OCI-M1 (cell line): ENCODE results near the gene MRPL51.
"Not testable (repeated sequence)": the region's sequence is repeated elsewhere in the genome, so short reads cannot be mapped to it uniquely, and the experiment has no call there.

Experiments
- DNase-seq: peaks from one replicate; lab custom pipeline; 2025; lab: John Stamatoyannopoulos, UW

Gene MRPL51

DNA sequence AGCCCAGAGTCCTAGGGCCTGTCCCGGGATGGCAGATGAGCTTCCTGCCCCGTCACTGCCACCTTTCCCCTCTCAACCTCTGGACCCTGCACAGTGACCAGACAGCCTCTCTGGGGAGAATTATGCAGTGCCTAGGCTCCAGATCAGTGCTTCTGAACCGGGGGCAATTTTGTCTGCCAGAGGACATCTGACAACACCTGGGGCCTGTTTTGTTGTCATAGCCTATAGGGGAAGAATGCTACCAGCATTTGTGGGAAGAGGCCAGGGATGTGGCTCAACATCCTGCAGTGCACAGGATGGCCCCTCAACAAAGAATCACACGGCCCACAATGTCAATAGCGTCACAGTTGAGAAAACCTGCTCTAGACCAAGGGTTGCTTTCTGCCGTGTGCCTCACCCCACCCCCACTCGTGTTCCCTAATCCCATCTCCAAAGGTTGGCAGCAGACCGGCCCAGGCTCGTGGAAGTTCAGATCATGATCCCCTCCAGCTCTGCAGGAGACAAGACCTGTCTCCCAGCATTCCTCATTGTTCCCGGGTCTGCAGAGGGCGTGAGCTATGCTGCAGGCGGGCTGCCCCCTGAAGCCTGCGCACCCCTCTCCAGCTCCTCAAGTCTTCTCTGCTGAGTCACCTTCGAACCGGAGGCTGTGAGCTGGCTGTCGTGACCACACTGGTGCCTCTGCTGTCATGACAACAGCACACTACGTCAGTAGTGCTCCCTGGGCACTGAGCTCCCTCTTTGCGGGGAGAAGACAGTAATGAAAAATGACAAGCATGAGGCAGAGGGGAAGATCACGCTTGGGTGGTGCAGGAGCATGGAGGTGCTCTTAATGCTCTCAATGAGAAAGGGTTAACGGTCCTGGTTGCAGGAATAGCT lies 39.2 kb upstream of the MRPL51 start:
- peak; percentile 96 for DNase-seq

DNA sequence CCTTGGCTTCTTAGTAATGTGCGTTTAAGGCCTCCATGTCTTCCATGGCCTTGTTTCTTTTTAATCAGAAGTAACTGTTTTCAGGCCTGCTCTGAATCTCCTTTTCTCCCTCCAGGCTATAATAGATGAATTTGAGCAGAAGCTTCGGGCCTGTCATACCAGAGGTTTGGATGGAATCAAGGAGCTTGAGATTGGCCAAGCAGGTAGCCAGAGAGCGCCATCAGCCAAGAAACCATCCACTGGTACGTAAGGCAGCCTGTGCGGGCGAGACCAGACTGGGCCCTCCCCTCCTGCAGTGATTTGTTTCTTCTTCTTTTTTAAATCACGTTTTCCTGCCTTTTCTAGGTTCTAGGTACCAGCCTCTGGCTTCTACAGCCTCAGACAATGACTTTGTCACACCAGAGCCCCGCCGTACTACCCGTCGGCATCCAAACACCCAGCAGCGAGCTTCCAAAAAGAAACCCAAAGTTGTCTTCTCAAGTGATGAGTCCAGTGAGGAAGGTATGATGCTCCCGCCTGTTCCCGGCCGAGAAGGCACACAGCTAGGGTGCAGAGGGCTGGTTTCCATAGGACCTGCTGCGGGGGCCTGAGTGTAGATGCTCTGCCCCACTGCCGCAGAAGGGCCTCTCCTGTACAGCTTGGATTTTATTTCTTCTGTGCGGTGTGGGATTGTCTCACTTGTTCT lies 37.7 kb upstream of the MRPL51 start:
- no peak for DNase-seq

DNA sequence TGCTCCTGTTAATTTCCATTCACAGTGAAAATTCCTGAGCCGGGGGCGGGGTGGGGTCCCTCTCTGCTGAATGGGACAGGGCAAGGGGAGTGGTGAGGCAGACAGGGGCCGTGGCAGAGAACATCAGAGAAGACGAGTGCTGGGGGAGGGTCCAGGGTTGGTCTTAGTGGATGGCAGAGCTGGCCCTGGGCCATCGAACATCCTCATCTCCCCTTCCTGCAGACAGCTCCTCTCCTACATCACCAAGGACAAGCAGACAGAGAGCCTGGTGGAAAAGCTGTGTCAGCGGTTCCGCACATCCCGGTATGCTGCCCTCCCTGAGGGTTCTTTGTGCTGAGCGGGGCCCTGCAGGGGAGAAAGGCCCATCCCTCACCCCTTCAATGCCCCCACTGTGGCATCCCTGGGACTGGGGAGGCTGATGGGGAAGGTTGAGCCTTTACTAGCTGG lies 36.3 kb upstream of the MRPL51 start:
- DNase-seq, result no peak

DNA sequence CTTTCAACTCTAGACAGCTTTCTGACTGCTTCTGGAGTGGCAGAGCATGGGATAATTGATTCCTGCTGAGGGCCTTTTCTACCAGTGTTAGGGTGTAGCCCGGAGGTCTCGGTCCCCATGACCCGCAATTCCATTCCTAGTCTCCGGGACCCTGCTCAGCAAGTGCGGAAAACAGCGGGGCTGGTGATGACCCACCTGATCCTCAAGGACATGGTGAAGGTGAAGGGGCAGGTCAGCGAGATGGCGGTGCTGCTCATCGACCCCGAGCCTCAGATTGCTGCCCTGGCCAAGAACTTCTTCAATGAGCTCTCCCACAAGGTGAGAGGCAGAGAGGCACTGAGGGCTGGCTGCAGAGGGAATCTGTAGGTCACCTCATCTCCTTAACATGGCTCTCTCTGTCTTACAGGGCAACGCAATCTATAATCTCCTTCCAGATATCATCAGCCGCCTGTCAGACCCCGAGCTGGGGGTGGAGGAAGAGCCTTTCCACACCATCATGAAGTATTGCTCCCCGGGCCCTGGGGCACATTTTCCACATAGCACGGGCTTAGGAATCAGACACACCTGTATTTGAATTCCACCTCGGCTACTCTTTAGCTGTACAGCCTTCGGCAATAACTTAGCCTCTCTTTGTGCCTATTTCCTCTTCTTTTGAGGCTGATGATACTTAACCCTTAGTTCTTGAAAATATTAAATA lies 35.6 kb upstream of the MRPL51 start:
- no peak for DNase-seq

DNA sequence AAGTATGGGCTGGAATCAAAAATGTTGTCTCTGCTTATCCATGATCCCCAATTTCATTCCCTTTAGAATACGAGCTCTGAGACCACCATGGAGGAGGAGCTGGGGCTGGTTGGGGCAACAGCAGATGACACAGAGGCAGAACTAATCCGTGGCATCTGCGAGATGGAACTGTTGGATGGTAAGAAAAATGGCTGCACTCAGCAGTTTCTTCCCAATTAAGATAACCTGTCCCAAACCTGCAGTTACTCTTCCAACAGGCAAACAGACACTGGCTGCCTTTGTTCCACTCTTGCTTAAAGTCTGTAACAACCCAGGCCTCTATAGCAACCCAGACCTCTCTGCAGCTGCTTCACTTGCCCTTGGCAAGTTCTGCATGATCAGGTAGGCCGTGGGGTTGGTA lies 34.6 kb upstream of the MRPL51 start:
- no peak for DNase-seq

DNA sequence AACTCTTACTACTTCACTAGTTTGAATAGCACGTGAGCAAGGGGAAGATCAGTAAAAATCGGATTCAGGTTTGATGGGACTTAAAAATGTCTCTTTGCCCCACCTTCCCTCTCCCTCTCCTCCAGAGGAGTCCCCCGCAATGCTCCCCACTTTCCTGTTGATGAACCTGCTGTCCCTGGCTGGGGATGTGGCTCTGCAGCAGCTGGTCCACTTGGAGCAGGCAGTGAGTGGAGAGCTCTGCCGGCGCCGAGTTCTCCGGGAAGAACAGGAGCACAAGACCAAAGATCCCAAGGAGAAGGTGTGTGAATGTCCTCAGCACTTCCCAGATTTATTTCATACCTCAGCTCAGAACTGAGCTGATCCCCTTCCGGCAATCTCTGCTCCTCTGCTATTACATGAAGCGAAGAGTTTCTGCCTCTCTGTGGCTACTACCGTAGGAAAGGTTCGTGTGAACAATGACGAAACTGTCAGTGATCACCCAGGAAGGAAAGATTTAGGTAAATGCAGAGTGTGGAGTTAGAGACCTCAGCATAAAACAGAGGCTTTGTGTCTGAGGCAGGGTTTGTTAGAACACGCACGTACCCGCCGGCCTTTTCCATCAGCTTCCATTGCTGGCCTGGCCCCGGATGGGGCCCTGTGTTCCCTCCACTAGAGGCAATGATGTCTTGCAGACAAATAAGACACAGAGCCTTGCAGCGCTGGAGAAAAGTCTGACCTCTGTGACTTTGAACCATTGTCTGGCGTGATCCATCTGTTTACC lies 33.9 kb upstream of the MRPL51 start:
- no peak for DNase-seq

DNA sequence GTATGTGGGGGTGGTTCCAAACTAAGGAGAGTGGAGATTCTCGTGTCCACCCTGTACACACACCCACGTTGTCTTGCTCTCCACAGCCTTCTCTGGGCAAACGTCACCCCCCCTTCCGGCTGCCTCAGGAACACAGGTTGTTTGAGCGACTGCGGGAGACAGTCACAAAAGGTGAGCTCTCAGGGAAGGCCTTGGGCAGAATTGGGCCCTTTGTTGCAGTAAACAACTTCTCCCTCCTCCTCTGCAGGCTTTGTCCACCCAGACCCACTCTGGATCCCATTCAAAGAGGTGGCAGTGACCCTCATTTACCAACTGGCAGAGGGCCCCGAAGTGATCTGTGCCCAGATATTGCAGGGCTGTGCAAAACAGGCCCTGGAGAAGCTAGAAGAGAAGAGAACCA lies 33.1 kb upstream of the MRPL51 start:
- no peak for DNase-seq

DNA sequence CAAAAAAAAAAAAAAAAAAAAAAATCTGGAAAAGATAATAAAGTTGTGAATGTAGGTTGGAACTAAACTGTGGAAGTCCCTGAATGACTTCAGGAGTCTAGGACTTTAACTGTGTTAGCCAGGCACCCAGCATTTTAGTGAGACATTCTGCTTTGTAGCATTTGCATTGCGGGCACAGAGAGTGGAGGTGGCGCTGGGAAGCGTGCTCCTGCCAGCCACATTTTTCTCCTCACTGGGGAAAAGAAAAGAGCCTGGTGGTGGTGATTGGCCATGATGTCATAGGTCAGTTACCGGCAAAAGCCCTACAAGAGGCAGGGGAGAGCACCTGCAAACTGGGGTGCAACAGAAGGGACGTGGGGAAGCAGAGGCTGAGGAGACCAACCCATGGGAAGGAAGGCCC lies 31.6 kb upstream of the MRPL51 start:
- DNase-seq, result no peak

DNA sequence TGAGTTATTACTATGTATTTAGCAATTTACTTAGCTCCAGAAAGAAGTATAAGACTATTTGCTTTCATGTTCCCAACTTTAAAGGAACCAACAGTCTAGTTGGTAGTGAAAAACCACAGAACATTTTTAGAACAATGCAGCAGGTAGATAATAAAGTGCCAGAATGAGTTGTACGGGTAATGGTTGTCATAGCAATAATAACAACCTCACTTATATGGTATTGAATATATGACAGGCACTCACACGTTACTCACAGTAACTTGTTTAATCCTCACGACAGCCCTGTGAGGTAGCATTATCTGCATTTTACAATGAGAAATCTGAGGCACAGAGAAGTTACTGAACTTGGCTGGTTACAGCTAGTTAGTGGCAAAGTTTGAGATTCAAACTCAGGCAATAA lies 30.6 kb upstream of the MRPL51 start:
- no peak for DNase-seq

DNA sequence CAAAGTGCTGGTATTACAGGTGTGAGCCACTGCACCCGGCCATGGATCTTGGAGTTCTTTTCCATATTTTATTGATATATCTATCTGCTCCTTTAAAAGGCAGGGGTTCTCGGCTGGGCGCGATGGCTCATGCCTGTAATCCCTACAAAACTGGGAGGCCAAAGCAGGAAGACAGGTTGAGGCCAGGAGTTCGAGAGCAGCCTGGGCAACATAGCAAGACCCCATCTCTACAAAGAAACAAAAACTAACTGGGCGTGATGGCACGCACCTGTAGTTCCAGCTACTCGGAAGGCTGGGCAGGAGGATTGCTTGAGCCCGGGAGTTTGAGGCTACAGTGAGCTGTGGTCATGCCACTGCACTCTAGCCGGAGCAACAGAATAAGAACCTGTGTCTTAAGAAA lies 29.1 kb upstream of the MRPL51 start:
- DNase-seq, result no peak

DNA sequence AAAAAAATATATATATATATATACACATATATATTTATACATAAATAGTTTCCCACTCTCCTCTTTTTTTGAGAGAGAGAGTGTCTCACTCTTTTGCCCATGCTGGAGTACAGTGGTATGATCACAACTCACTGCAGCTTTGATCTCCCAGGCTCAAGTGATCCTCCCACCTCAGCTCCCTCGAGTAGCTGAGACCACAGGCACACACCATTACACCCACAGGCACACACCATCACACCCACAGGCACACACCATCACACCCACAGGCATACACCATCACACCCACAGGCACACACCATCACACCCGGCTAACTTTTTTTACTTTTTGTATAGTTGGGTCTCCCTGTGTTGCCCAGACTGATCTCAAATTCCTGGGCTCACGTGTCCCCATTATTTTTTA lies 27.1 kb upstream of the MRPL51 start:
- no peak for DNase-seq

DNA sequence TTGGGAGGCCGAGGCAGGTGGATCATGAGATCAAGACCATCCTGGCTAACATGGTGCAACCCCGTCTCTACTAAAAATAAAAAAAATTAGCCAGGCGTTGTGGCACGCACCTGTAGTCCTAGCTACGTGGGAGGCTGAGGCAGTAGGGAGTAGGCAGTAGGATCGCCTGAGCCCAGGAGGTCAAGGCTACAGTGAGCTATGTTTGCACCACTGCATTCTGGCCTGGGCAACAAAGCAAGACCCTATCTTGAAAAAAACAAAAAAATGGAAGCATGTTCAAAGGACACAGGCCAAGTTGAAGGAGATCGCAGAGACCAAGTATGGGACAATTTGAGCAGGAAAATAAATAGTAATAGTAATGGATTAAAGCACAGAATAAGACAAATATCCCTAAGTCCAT lies 15.0 kb upstream of the MRPL51 start:
- no peak for DNase-seq

DNA sequence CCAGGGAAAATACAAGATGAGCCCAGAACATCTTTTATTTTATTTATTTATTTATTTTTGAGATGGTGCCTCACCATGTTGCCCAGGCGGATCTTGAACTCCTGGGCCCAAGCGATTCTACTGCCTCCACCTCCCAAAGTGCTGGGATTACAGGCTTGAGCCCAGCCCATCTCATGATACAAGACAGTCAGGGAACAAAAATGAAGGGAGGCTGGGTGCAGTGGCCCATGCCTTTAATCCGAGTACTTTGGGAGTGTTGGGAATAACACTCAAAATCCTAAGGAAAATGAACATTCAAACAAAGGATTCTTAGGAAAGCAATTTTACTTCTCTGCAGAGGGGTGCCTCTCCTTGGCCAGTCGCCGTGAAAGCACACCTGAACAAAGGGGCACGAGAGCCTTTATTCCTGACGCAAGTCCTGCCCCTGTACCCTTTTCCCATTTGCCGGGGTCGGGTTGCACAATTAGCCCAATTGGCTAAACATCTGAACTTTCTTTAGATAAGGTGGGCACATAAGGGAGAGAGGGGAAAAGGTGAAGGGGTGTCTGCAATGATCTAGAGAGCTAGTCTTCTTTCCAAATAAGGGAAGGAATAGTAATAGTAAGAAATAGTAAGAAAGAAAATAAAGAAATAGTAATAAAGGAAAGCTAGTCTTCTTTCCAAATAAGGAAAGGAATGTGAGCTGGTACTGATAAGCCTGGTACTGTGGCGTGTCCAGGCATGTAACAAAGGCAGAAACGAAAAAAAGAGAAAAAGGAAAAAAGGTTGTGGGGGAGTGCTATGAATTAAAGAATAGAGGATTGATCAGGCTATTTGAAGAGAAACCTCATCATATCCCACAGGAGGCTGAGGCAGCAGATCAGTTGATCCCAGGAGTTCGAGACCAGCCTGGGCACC lies 14.3 kb upstream of the MRPL51 start:
- no peak for DNase-seq

DNA sequence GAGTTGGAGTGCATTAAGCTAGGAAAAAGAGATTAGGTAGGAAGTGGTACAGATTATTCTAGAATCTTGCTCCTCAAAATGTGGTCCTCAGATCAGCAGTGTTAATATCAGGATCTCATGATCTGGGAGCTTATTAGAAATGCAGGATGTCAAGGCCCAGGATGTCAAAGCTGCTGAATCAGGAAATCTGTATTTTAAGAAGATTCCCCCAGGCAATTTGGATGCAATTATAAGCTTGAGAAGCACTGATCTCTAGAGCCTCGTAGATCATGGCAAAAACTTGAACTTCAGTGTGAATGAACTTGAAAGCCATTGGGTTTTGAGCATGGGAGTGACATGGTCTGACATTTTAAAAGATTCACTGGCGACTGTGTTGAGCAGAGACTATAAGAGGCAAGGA lies 7.4 kb upstream of the MRPL51 start:
- no peak for DNase-seq

DNA sequence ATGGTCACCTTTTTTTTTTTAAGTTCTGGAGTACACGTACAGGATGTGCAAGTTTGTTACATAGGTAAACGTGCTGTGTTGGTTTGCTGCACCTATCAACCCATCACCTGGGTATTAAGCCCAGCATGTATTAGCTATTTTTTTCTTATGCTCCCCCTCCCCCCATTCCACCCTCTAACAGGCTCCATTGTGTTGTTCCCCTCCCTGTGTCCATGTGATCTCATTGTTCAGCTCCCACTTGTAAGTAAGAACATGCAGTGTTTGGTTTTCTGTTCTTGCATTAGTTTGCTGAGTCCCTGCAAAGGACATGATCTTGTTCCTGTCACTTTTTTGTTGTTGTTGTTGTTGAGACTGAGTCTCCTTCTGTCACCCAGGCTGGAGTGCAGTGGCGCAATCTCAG lies 4.2 kb upstream of the MRPL51 start:
- not testable (repeated sequence) for DNase-seq

DNA sequence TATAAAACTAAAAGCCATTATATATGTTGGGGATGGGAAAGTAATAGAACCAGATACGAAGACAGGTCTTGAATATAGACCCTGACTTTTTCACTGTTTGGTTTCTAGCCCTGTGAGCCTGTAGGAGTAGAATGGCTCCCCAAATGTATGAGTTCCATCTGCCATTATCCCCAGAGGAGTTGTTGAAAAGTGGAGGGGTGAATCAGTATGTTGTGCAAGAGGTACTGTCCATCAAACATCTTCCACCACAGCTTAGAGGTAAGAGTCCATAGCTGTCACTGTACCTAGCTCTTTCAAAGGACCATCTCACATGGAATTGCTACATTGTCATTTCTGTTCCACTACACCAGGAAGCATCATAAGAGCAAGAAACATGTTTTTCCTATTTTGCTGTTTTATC lies 1.9 kb upstream of the MRPL51 start:
- DNase-seq, result no peak

DNA sequence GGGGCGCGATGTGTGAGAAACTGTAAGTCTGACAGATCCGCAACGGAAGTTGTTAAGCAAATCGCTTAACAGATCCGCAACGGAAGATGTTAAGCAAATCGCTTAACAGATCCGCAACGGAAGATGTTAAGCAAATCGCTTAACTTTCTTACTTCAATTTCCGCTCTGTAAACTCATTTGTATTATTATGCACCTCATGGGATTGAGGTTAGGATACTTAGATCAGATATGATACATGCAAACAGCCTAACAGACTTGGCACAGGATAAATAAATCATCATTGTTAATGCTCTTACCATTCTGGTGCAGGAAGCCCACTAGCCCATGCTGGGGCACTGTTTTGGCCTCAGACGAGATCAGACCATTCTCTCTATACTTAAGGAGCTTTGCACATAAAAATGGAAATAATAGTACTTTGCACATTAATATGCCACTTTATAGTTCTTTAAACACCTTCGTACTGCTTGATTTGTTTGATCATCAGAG lies 1.2 kb upstream of the MRPL51 start:
- peak; percentile 79 for DNase-seq

DNA sequence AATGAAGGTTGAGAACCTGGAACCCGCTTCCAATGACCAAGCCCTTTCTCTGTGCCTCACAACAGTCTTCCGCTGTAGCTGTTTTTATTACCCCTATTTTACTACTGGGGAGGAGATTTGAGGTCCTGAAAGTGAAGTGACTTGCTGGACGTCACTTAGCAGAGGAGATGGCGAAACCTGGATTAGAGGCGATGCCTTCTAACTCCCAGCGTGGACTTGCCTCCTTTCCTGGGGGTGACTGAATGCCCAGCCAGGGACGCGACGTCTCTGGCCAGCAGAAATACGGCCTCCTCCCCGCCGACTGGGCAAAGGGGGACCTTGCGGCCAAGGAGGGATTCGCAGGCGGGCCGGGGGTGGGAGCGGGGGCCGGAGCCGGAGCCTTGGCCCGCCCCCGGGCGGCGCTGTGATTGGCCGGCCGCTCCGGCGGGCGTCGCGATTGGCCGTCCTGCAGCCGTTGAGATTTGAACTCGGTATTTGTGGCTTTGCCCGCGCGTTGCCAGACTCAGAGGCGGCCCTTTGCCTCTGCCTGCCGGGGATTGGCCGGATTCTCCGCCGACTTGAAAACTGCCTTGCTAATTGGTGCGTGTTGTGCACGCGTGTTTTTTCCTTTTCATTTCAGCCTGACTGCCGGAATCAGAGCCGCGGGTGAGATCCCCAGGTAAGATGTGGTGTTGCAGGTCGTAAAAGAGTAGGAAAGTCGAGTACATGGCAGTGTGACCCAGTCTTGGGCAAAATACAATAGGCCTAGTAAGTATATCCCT lies 615 bp upstream of the MRPL51 start, which contains the start of gene NCAPD2:
Gene NCAPD2, plus strand, starts transcription at position 606 of the 761 bp plus-strand sequence. CDS start 997 bp downstream, outside the sequence.
- peak; percentile 98 for DNase-seq

DNA sequence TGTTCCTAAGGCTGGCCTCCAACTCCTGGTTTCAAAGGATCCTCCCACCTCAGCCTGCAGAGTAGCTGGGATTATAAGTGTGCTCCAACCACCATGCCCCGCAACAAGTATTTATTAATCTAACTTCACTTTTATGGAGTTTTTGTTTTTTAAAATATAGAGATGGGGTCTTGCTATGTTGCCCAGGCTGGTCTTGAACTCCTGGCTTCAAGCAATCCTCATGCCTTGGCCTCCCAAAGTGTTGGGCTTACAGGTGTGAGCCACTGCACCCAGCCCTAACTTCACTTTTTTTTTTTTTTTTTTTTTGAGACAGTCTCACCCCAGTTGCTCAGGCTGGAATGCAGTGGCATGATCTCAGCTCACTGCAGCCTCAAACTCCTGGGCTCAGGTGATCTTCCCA lies 2.4 kb downstream of the MRPL51 start:
- not testable (repeated sequence) for DNase-seq

DNA sequence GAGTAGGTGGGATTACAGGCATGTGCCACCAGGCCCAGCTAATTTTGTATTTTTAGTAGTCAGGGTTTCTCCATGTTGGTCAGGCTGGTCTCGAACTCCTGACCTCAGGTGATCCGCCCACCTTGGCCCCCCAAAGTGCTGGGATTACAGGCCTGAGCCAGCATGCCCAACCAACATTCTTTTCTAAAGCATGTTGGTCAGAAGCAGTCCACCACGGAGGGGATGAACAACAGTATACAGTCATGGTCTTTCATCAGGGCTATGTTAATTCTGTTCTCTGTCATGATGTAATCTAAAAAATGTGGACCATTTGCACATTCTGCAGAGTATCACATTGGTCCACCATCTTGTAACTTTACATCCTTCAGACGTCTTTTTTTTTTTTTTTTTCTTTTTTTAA lies 3.6 kb downstream of the MRPL51 start:
- DNase-seq, result no peak
